Activated CD8-positive, alpha-beta memory T cell treated with anti-CD3 and anti-CD28 coated beads for 48 hours (primary cell): Measurements from ENCODE around the gene TMEM200B.
"Not testable (repeated sequence)": the region's sequence is repeated elsewhere in the genome, so short reads cannot be mapped to it uniquely, and the experiment has no call there.

Source experiments
- DNase-seq, 3 experiments: peaks; one replicate each; pipeline ENCODE4 v3.0.0-alpha.2; 2020; ENCODE audit warnings: low read depth in 2 of 3, low spot score in 2 of 3

TMEM200B gene

GRCh38 chr1:29112705-29113412, 10.8 kb downstream of the TMEM200B start:
- no peak for DNase-seq

- not testable (repeated sequence) for DNase-seq
These were observed 15.7 kb downstream of the TMEM200B start for GRCh38 chr1:29108041-29108440.

- DNase-seq = no peak
These were observed 17.9 kb downstream of the TMEM200B start for GRCh38 chr1:29105822-29106221.

GRCh38 chr1:29100487-29100886, 23.2 kb downstream of the TMEM200B start:
- DNase-seq = no peak

GRCh38 chr1:29099286-29099685, 24.4 kb downstream of the TMEM200B start:
- DNase-seq = no peak

- DNase-seq = no peak
These were observed 27.3 kb downstream of the TMEM200B start for GRCh38 chr1:29096231-29096886.

- DNase-seq = no peak
These were observed 28.7 kb downstream of the TMEM200B start for GRCh38 chr1:29094954-29095353.

GRCh38 chr1:29094433-29094832, 29.3 kb downstream of the TMEM200B start:
- no peak for DNase-seq

- not testable (repeated sequence) for DNase-seq
These were observed 31.0 kb downstream of the TMEM200B start for GRCh38 chr1:29092704-29093103.

GRCh38 chr1:29090937-29091618, 32.6 kb downstream of the TMEM200B start:
- DNase-seq = no peak

- no peak for DNase-seq
These were observed 39.5 kb downstream of the TMEM200B start for GRCh38 chr1:29084196-29084521.

GRCh38 chr1:29083317-29084195, 40.1 kb downstream of the TMEM200B start:
- DNase-seq = no peak

- DNase-seq = no peak
These were observed 41.2 kb downstream of the TMEM200B start for GRCh38 chr1:29082519-29082918.

GRCh38 chr1:29081201-29081600, 42.5 kb downstream of the TMEM200B start:
- no peak for DNase-seq

- not testable (repeated sequence) for DNase-seq
These were observed 43.6 kb downstream of the TMEM200B start for GRCh38 chr1:29079916-29080629.

- no peak for DNase-seq
These were observed 46.5 kb downstream of the TMEM200B start for GRCh38 chr1:29077155-29077554.
